Thymus (tissue), 11 donors: ENCODE measurements around the gene HOXB4. TPM values are rescaled to one million over a fixed set of nuclear protein-coding genes. Genes with fewer than 3 reads are reported as not detected.

Experiments
- DNase-seq, 9 donors: peaks; one replicate each; pipeline ENCODE4 v3.0.0-alpha.2; 2013; ENCODE audit warnings: low spot score in 9 of 9, low read depth in 6 of 9, missing footprints in 1 of 9
- H3K27ac ChIP-seq, 2 donors: one replicate each; pipeline ENCODE4 v1.5.1; 2013; ENCODE audit warnings: control low read depth in 1 of 2, low read depth in 1 of 2, low read length in 1 of 2, mild to moderate bottlenecking in 1 of 2, moderate library complexity in 1 of 2
- H3K27me3 ChIP-seq, 2 donors: one replicate each; pipeline ENCODE4 v1.5.1; 2013; ENCODE audit warnings: low read length in 1 of 2; ENCODE audit not compliant: control insufficient read depth in 2 of 2, insufficient read depth in 1 of 2
- H3K36me3 ChIP-seq, 2 donors: one replicate each; pipeline ENCODE4 v1.5.1; 2013; ENCODE audit warnings: low read length in 1 of 2, mild to moderate bottlenecking in 1 of 2, moderate library complexity in 1 of 2; ENCODE audit not compliant: control insufficient read depth in 2 of 2, insufficient read depth in 2 of 2
- H3K4me1 ChIP-seq, 2 donors: one replicate each; pipeline ENCODE4 v1.5.1; 2013; ENCODE audit warnings: low read length in 2 of 2; ENCODE audit not compliant: control insufficient read depth in 2 of 2, insufficient read depth in 2 of 2
- H3K4me3 ChIP-seq, 2 donors: one replicate each; pipeline ENCODE4 v1.5.1; 2013; ENCODE audit warnings: low read length in 2 of 2, control low read depth in 1 of 2, mild to moderate bottlenecking in 1 of 2
- H3K9me3 ChIP-seq, 2 donors: one replicate each; pipeline ENCODE4 v1.5.1; 2013; ENCODE audit warnings: low read length in 1 of 2, mild to moderate bottlenecking in 1 of 2; ENCODE audit not compliant: control insufficient read depth in 2 of 2, insufficient read depth in 1 of 2
- WGBS: extraction: QIAGEN DNeasy Blood & Tissue Kit; methylation state at CpG from one replicate; pipeline ENCODE4 v1.1.7; 2013; 5-methylcytosine and 5-hydroxymethylcytosine counted together
- polyA plus RNA-seq: library from polyadenylated mRNA; stranded (reverse); fragments of 200-250 nt; gene quantifications from one replicate; pipeline ENCODE4 v1.2.3, GENCODE V29; 2013
- total RNA-seq: library from RNA; stranded (reverse); fragments of 120-200 nt; gene quantifications from one replicate; pipeline ENCODE4 v1.2.4, GENCODE V29; 2013
- donor health status: healthy.

Gene HOXB4
- total and polyA plus RNA-seq, 2 donors = 0.90 to 1.5 TPM

- no peak overlapping the region for H3K27ac ChIP-seq
- DNase-seq = no peak
- peaks cover 22 to 92% of the 10 kb centered on the region in 2 donors for H3K27me3 ChIP-seq
- 94% methylated on average over 6 of the region's 6 CpGs for WGBS
- no peak overlapping the region for H3K4me3 ChIP-seq
- H3K9me3 ChIP-seq = no peaks in the 10 kb centered on the region
- H3K4me1 ChIP-seq = peaks cover 0 to 8% of the 10 kb centered on the region in 2 donors
- no peaks in the 10 kb centered on the region for H3K36me3 ChIP-seq
Observed at GRCh38 chr17:48569674-48570324, 8.4 kb downstream of the HOXB4 start.

GRCh38 chr17:48569240-48569582 is 8.9 kb downstream of the HOXB4 start:
- Histone ChIP-seq H3K27me3 (peaks cover 22 to 92% of the 10 kb centered on the region in 2 donors), H3K4me3 (no peak overlapping the region), H3K27ac (no peak overlapping the region), H3K36me3 (no peaks in the 10 kb centered on the region), H3K4me1 (peaks cover 0 to 11% of the 10 kb centered on the region in 2 donors), H3K9me3 (no peaks in the 10 kb centered on the region)
- DNase-seq = no peak
- WGBS = 78% methylated on average over 3 of the region's 3 CpGs

- Histone ChIP-seq H3K4me1 (peaks cover 0 to 11% of the 10 kb centered on the region in 2 donors), H3K27me3 (peaks cover 22 to 92% of the 10 kb centered on the region in 2 donors), H3K27ac (no peak overlapping the region), H3K4me3 (no peak overlapping the region), H3K9me3 (no peaks in the 10 kb centered on the region), H3K36me3 (no peaks in the 10 kb centered on the region)
- 37% methylated on average over 33 of the region's 33 CpGs for WGBS
- no peak for DNase-seq
Observed at GRCh38 chr17:48568499-48569239, 9.5 kb downstream of the HOXB4 start.

- no peak for DNase-seq
- Histone ChIP-seq H3K9me3 (no peaks in the 10 kb centered on the region), H3K36me3 (no peaks in the 10 kb centered on the region), H3K4me3 (no peak overlapping the region), H3K27me3 (peaks cover 22 to 96% of the 10 kb centered on the region in 2 donors), H3K27ac (no peak overlapping the region), H3K4me1 (peaks cover 0 to 5% of the 10 kb centered on the region in 2 donors)
- WGBS = 90% methylated on average over 2 of the region's 2 CpGs
Observed at GRCh38 chr17:48567646-48568354, 10.3 kb downstream of the HOXB4 start.

GRCh38 chr17:48567209-48567608 is 10.9 kb downstream of the HOXB4 start:
- no peaks in the 10 kb centered on the region for H3K36me3 ChIP-seq
- WGBS = 89% methylated on average over 6 of the region's 6 CpGs
- no peak for DNase-seq
- peaks cover 22 to 92% of the 10 kb centered on the region in 2 donors for H3K27me3 ChIP-seq
- H3K27ac ChIP-seq = no peak overlapping the region
- no peaks in the 10 kb centered on the region for H3K9me3 ChIP-seq
- H3K4me3 ChIP-seq = no peak overlapping the region
- H3K4me1 ChIP-seq = peaks cover 0 to 5% of the 10 kb centered on the region in 2 donors

GRCh38 chr17:48566717-48567116 is 11.4 kb downstream of the HOXB4 start:
- Histone ChIP-seq H3K4me3 (no peak overlapping the region), H3K9me3 (no peaks in the 10 kb centered on the region), H3K27me3 (peaks cover 22 to 94% of the 10 kb centered on the region in 2 donors), H3K27ac (no peak overlapping the region), H3K4me1 (peaks cover 0 to 5% of the 10 kb centered on the region in 2 donors), H3K36me3 (no peaks in the 10 kb centered on the region)
- 46% methylated on average over 2 of the region's 2 CpGs for WGBS
- DNase-seq = no peak

- Histone ChIP-seq H3K27me3 (peaks cover 18 to 89% of the 10 kb centered on the region in 2 donors), H3K36me3 (no peaks in the 10 kb centered on the region), H3K9me3 (no peaks in the 10 kb centered on the region), H3K4me3 (no peak overlapping the region), H3K27ac (no peak overlapping the region), H3K4me1 (peaks cover 0 to 10% of the 10 kb centered on the region in 2 donors)
- WGBS = 92% methylated on average over 4 of the region's 4 CpGs
- no peak for DNase-seq
Observed at GRCh38 chr17:48565925-48566710, 12.0 kb downstream of the HOXB4 start.

GRCh38 chr17:48565022-48565554 is 13.1 kb downstream of the HOXB4 start:
- peaks cover 0 to 10% of the 10 kb centered on the region in 2 donors for H3K4me1 ChIP-seq
- peaks cover 18 to 78% of the 10 kb centered on the region in 2 donors for H3K27me3 ChIP-seq
- 92% methylated on average over 2 of the region's 2 CpGs for WGBS
- no peak overlapping the region for H3K4me3 ChIP-seq
- H3K27ac ChIP-seq = no peak overlapping the region
- no peaks in the 10 kb centered on the region for H3K36me3 ChIP-seq
- no peaks in the 10 kb centered on the region for H3K9me3 ChIP-seq
- DNase-seq = no peak
